ENCODE results near the gene USP47. TPM values are rescaled to one million over a fixed set of nuclear protein-coding genes. Genes with fewer than 3 reads are reported as not detected.

Gene USP47
- total RNA-seq, 1 donor from 2014 or later = 71.7 TPM

- Histone ChIP-seq H3K9ac (no peak overlapping the region), H3K4me2 (no peak overlapping the region), H3K9me3 (ENCODE audit: low read depth) (no peaks in the 10 kb centered on the region), H4K20me1 (ENCODE audit: low read depth) (no peaks in the 10 kb centered on the region), H3K27ac (no peak overlapping the region), H2AFZ (replicated peaks) (no peak overlapping the region), H3K36me3 (no peaks in the 10 kb centered on the region), H3K4me3 (no peak overlapping the region), H3K27me3 (no peaks in the 10 kb centered on the region), H3K79me2 (ENCODE audit: low read depth) (no peaks in the 10 kb centered on the region), H3F3A (ENCODE audit: low read depth) (no peaks in the 10 kb centered on the region), H3K4me1 (no peaks in the 10 kb centered on the region)
- H3K9me3 Mint-ChIP-seq = no peaks in the 10 kb centered on the region
- H3K27me3 Mint-ChIP-seq (ENCODE audit: insufficient read depth, low read depth) = no peaks in the 10 kb centered on the region
- H3K27ac Mint-ChIP-seq = no peak overlapping the region
- no peaks in the 10 kb centered on the region for H3K36me3 Mint-ChIP-seq
- H3K4me3 Mint-ChIP-seq = no peak overlapping the region
- TF ChIP-seq EZH2phosphoT487 (IDR thresholded peaks at IDR 0.05) (no peak), CTCF (IDR thresholded peaks at IDR 0.05) (no peak), EZH2 (IDR thresholded peaks at IDR 0.05) (no peak)
- no peak for DNase-seq (ENCODE audit: low spot score)
- no peaks in the 10 kb centered on the region for H3K4me1 Mint-ChIP-seq
These were observed 36.5 kb upstream of the USP47 start for GRCh38 chr11:11805228-11805627.

- H3K4me1 Mint-ChIP-seq = no peaks in the 10 kb centered on the region
- no peak for DNase-seq (ENCODE audit: low spot score)
- H3K27ac ChIP-seq = no peak overlapping the region
These were observed 35.7 kb upstream of the USP47 start for GRCh38 chr11:11806074-11806473.

GRCh38 chr11:11806586-11806985 lies 35.2 kb upstream of the USP47 start:
- no peak for TF ChIP-seq CTCF (IDR thresholded peaks at IDR 0.05)
- no peak for TF ChIP-seq EZH2 (IDR thresholded peaks at IDR 0.05)
- TF ChIP-seq EZH2phosphoT487 (IDR thresholded peaks at IDR 0.05) = no peak
- Histone ChIP-seq H3K9me3 (ENCODE audit: low read depth) (no peaks in the 10 kb centered on the region), H3K4me1 (no peaks in the 10 kb centered on the region), H3K4me3 (no peak overlapping the region), H3K9ac (no peak overlapping the region), H3K4me2 (no peak overlapping the region), H2AFZ (replicated peaks) (no peak overlapping the region), H3K36me3 (no peaks in the 10 kb centered on the region), H4K20me1 (ENCODE audit: low read depth) (no peaks in the 10 kb centered on the region), H3K27me3 (no peaks in the 10 kb centered on the region), H3F3A (ENCODE audit: low read depth) (no peaks in the 10 kb centered on the region), H3K79me2 (ENCODE audit: low read depth) (no peaks in the 10 kb centered on the region), H3K27ac (no peak overlapping the region)
- no peak for DNase-seq (ENCODE audit: low spot score)
- H3K27ac Mint-ChIP-seq = no peak overlapping the region
- H3K9me3 Mint-ChIP-seq = no peaks in the 10 kb centered on the region
- H3K36me3 Mint-ChIP-seq = no peaks in the 10 kb centered on the region
- no peak overlapping the region for H3K4me3 Mint-ChIP-seq
- H3K4me1 Mint-ChIP-seq = no peaks in the 10 kb centered on the region
- H3K27me3 Mint-ChIP-seq (ENCODE audit: insufficient read depth, low read depth) = peaks cover 3% of the 10 kb centered on the region

More at GRCh38 chr11:11806074-11806473, 35.7 kb upstream of the USP47 start:
- H3K9me3 ChIP-seq (ENCODE audit: low read depth) = no peaks in the 10 kb centered on the region
- no peaks in the 10 kb centered on the region for H3K27me3 ChIP-seq
- H3F3A ChIP-seq (ENCODE audit: low read depth) = no peaks in the 10 kb centered on the region
- H3K9ac ChIP-seq = no peak overlapping the region
- Mint-ChIP-seq H3K27ac (no peak overlapping the region), H3K4me3 (no peak overlapping the region), H3K9me3 (no peaks in the 10 kb centered on the region), H3K27me3 (ENCODE audit: insufficient read depth, low read depth) (peaks cover 3% of the 10 kb centered on the region), H3K36me3 (no peaks in the 10 kb centered on the region)
- no peak overlapping the region for H3K4me2 ChIP-seq
- H2AFZ ChIP-seq (replicated peaks) = no peak overlapping the region
- TF ChIP-seq EZH2phosphoT487 (IDR thresholded peaks at IDR 0.05) (no peak), EZH2 (IDR thresholded peaks at IDR 0.05) (no peak), CTCF (IDR thresholded peaks at IDR 0.05) (no peak)
- H3K4me1 ChIP-seq = no peaks in the 10 kb centered on the region
- no peaks in the 10 kb centered on the region for H3K36me3 ChIP-seq
- H4K20me1 ChIP-seq (ENCODE audit: low read depth) = no peaks in the 10 kb centered on the region
- no peak overlapping the region for H3K4me3 ChIP-seq
- H3K79me2 ChIP-seq (ENCODE audit: low read depth) = no peaks in the 10 kb centered on the region

All from neural progenitor cell (in vitro differentiated cells).